PC-9 (cell line): ENCODE results near the gene ANP32A. TPM values are rescaled to one million over a fixed set of nuclear protein-coding genes. Genes with fewer than 3 reads are reported as not detected.

ENCODE experiments used
- BruUV-seq: library from RNA; stranded (reverse); fragments of 400-500 nt; replicated peaks from 2 replicates; lab custom pipeline; 2021; lab: Mats Ljungman, UMichigan
- CTCF ChIA-PET: fragments of 300-600 bp; sonication (Branson Sonifier 250); formaldehyde crosslinking; loops from one replicate; lab custom pipeline; 2022; ENCODE audit warnings: antibody characterized with exemption; lab: Charles Lee
- POLR2A ChIA-PET: fragments of 300-600 bp; sonication (Branson Sonifier 250); formaldehyde crosslinking; loops from one replicate; lab custom pipeline; 2022; ENCODE audit warnings: antibody characterized with exemption; ENCODE audit not compliant: unreplicated experiment; lab: Charles Lee
- DNase-seq, 2 experiments: peaks; one replicate each; pipeline versions ENCODE4 v3.0.0 to v3.0.0-alpha.2; 2015 to 2022; ENCODE audit warnings: mixed read lengths in 1 of 2
- H2AFZ ChIP-seq: fragments of 200-600 bp; sonication (generic); 2 replicates; pipeline ENCODE4 v1.8.1; 2017; ENCODE audit warnings: antibody characterized with exemption
- H3F3A ChIP-seq: fragments of 200-600 bp; sonication (generic); 2 replicates; pipeline ENCODE4 v1.8.1; 2017; ENCODE audit warnings: antibody characterized with exemption, mild to moderate bottlenecking, low read depth; ENCODE audit not compliant: insufficient read depth
- H3K27ac ChIP-seq: fragments of 200-600 bp; sonication (generic); 2 replicates; pipeline ENCODE4 v1.6.1; 2016; ENCODE audit warnings: mixed run types
- H3K27me3 ChIP-seq: fragments of 200-600 bp; sonication (generic); 2 replicates; pipeline ENCODE4 v1.6.1; 2016; ENCODE audit warnings: low read depth, mixed run types; ENCODE audit not compliant: insufficient read depth
- H3K36me3 ChIP-seq: fragments of 200-600 bp; sonication (generic); 2 replicates; pipeline ENCODE4 v1.6.1; 2016; ENCODE audit warnings: low read depth, mixed run types
- H3K4me1 ChIP-seq: fragments of 200-600 bp; sonication (generic); replicated peaks from 2 replicates; pipeline ENCODE4 v1.6.1; 2016; ENCODE audit warnings: mixed run types; ENCODE audit not compliant: insufficient read depth
- H3K4me2 ChIP-seq: fragments of 200-600 bp; sonication (generic); 2 replicates; pipeline ENCODE4 v1.6.1; 2017; ENCODE audit warnings: mixed run types
- H3K4me3 ChIP-seq: fragments of 200-600 bp; sonication (generic); 2 replicates; pipeline ENCODE4 v1.6.1; 2016; ENCODE audit warnings: mixed run types
- H3K79me2 ChIP-seq: fragments of 200-600 bp; sonication (generic); 2 replicates; pipeline ENCODE4 v1.6.1; 2017; ENCODE audit warnings: low read depth, mixed run types
- H3K9me2 ChIP-seq: fragments of 200-600 bp; sonication (generic); 2 replicates; pipeline ENCODE4 v1.8.1; 2017; ENCODE audit warnings: mild to moderate bottlenecking; ENCODE audit not compliant: insufficient read depth
- H3K9me3 ChIP-seq: fragments of 200-600 bp; sonication (generic); 2 replicates; pipeline ENCODE4 v1.8.1; 2016; ENCODE audit warnings: low read depth; ENCODE audit not compliant: insufficient read depth
- H4K20me1 ChIP-seq: fragments of 200-600 bp; sonication (generic); 2 replicates; pipeline ENCODE4 v1.8.1; 2017; ENCODE audit not compliant: insufficient read depth
- EZH2 ChIP-seq: fragments of 200-600 bp; sonication (generic); IDR thresholded peaks from 2 replicates; pipeline ENCODE4 v1.8.0; 2017; ENCODE audit warnings: antibody characterized with exemption, low read depth
- intact Hi-C: fragments of 100-400 bp; cut with micrococcal nuclease; formaldehyde crosslinking; loops from one replicate; pipeline ENCODE4 v1.10.0; 2022; ENCODE audit not compliant: unreplicated experiment
- total RNA-seq: library from RNA; stranded (reverse); gene quantifications from 2 replicates; pipeline ENCODE4 v1.2.3, GENCODE V29; 2021
- TF ChIP-seq, protein P1 (sequence below): fragments of 200-600 bp; sonication (generic); conservative IDR thresholded peaks from 2 replicates; pipeline ENCODE4 v1.6.1; 2017; ENCODE audit warnings: mixed run types, antibody characterized with exemption, mild to moderate bottlenecking, moderate library complexity

ANP32A gene
- total RNA-seq, 1 experiment from 2014 or later = 182 TPM

DNA sequence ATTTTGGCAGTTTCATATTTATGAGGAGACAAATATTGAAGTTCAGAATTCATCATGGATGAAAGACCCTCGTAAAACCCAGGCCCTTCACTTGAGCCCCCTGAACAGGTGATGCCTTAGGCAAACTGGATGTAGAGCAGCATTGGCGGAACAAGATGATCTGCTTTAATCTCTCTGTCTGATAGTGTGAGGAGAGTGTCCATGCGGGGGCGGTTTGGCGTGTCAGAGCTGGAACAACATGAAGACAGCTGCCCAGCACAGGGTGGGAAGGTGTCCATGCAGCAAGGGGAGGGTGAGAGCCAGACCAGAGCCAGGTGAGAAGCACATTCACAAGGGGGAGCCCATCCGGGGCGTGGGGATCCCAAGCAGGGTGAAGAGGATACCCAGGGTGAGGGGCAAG, 31.8 kb upstream of the ANP32A start:
- H3K27me3 ChIP-seq = no peaks in the 10 kb centered on the region
- no peaks in the 10 kb centered on the region for H3K79me2 ChIP-seq
- CTCF ChIA-PET = no interaction called here
- POLR2A ChIA-PET = interaction anchor here (0.6 kb wide), 1 partner anchor 182 kb away, joined by 5 read pairs; no protein-coding TSS in a partner anchor
- peaks cover 2% of the 10 kb centered on the region; the same call in 1 of the 2 replicates for H3K9me3 ChIP-seq
- H3K4me3 ChIP-seq = no peak overlapping the region
- H3K27ac ChIP-seq = no peak overlapping the region
- TF ChIP-seq EZH2 = no peak
- TF ChIP-seq, protein P1, sequence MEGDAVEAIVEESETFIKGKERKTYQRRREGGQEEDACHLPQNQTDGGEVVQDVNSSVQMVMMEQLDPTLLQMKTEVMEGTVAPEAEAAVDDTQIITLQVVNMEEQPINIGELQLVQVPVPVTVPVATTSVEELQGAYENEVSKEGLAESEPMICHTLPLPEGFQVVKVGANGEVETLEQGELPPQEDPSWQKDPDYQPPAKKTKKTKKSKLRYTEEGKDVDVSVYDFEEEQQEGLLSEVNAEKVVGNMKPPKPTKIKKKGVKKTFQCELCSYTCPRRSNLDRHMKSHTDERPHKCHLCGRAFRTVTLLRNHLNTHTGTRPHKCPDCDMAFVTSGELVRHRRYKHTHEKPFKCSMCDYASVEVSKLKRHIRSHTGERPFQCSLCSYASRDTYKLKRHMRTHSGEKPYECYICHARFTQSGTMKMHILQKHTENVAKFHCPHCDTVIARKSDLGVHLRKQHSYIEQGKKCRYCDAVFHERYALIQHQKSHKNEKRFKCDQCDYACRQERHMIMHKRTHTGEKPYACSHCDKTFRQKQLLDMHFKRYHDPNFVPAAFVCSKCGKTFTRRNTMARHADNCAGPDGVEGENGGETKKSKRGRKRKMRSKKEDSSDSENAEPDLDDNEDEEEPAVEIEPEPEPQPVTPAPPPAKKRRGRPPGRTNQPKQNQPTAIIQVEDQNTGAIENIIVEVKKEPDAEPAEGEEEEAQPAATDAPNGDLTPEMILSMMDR = no peak
- H3K9me2 ChIP-seq = no peaks in the 10 kb centered on the region
- no TSS peak for BruUV-seq
- no peaks in the 10 kb centered on the region for H3F3A ChIP-seq
- DNase-seq = no peak
- H3K4me1 ChIP-seq = no peaks in the 10 kb centered on the region
- no peak overlapping the region for H2AFZ ChIP-seq
- H4K20me1 ChIP-seq = no peaks in the 10 kb centered on the region
- no peak overlapping the region for H3K4me2 ChIP-seq
- intact Hi-C loops = no loop called here
- H3K36me3 ChIP-seq = no peaks in the 10 kb centered on the region

DNA sequence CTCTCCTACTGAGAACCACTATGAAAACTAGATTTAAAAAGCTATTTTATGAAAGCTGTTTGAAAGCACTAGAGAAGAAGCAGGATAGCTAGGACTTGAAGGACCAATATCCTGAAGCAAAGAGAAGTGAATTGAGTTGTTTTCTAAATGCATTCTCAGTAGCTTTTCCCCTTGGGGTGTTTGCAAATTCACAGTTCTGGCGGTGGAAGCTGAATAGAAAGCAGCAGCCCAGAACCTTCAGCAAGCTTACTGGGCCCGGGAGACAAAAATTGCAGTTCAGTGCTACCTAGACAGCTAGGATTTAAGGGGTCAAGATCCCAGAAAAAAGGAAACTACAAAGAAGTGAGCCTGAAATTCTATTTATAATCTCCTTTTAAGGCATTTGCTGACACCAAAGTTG, 31.3 kb upstream of the ANP32A start:
- BruUV-seq = no TSS peak
- Histone ChIP-seq H3K4me2 (no peak overlapping the region), H3K27me3 (no peaks in the 10 kb centered on the region), H3K9me3 (no peaks in the 10 kb centered on the region), H4K20me1 (no peaks in the 10 kb centered on the region), H3K4me3 (no peak overlapping the region), H3K36me3 (no peaks in the 10 kb centered on the region), H3K9me2 (no peaks in the 10 kb centered on the region), H2AFZ (no peak overlapping the region), H3K27ac (no peak overlapping the region), H3K4me1 (no peaks in the 10 kb centered on the region), H3K79me2 (no peaks in the 10 kb centered on the region), H3F3A (no peaks in the 10 kb centered on the region)
- ChIA-PET POLR2A (interaction anchor here (0.6 kb wide), 1 partner anchor 182 kb away, joined by 5 read pairs; no protein-coding TSS in a partner anchor), CTCF (no interaction called here)
- DNase-seq = no peak
- no peak for TF ChIP-seq EZH2
- TF ChIP-seq, protein P1 = no peak
- intact Hi-C loops = no loop called here

DNA sequence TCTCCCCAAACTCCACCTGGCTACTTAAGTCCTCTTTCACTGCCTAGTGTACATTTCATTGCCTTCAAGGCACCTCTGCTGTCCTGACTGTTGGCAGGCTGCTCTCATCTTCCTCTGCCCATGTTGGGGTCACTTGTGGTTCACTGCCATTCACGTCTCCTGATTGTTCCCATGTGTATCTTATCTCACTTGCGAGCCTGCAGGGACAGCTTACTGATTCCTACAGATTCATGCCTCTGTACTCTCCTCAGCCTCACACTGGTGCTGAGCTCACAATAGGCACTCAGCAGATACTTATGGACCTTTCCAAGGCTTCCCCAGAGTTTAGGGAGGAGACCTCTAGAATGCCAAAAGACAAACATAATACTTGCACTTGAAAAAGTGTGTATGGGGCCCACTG, 28.8 kb upstream of the ANP32A start:
- Histone ChIP-seq H3K9me3 (no peaks in the 10 kb centered on the region), H3K27ac (no peak overlapping the region), H4K20me1 (no peaks in the 10 kb centered on the region), H3K79me2 (no peaks in the 10 kb centered on the region), H3K9me2 (no peaks in the 10 kb centered on the region), H3K36me3 (no peaks in the 10 kb centered on the region), H3F3A (no peaks in the 10 kb centered on the region), H3K4me1 (no peaks in the 10 kb centered on the region), H3K4me2 (no peak overlapping the region), H2AFZ (no peak overlapping the region), H3K27me3 (no peaks in the 10 kb centered on the region), H3K4me3 (no peak overlapping the region)
- no peak for TF ChIP-seq EZH2
- TF ChIP-seq, protein P1 = no peak
- intact Hi-C loops = no loop called here
- POLR2A ChIA-PET = no interaction called here
- CTCF ChIA-PET = no interaction called here
- no peak for DNase-seq
- no TSS peak for BruUV-seq
